DND-41 (cell line): ENCODE results near the gene SLC35F4.
"Not testable (repeated sequence)": the region's sequence is repeated elsewhere in the genome, so short reads cannot be mapped to it uniquely, and the experiment has no call there.

Source experiments
- CTCF ChIP-seq: IDR thresholded peaks from 2 replicates; pipeline ENCODE4 v1.5.1; 2012; ENCODE audit warnings: borderline replicate concordance, low read length, moderate library complexity, mild to moderate bottlenecking; ENCODE audit not compliant: poor library complexity, severe bottlenecking; ENCODE audit errors: extremely low read depth
- EZH2 ChIP-seq: IDR thresholded peaks from 3 replicates; pipeline ENCODE4 v1.6.1; 2012; ENCODE audit warnings: borderline replicate concordance, low read depth, mild to moderate bottlenecking, moderate library complexity, low read length, inconsistent platforms; ENCODE audit not compliant: severe bottlenecking

- TF ChIP-seq EZH2, CTCF: not testable (repeated sequence)
Observed at GRCh38 chr14:57709086-57709485, 156.8 kb downstream of the SLC35F4 start.
